Stimulated activated CD8-positive, alpha-beta memory T cell treated with anti-CD3 and anti-CD28 coated beads, Interleukin-4, amount 100 ng/mL, for 48 hours (primary cell): ENCODE measurements around the gene ACAD9.
"Not testable (repeated sequence)": the region's sequence is repeated elsewhere in the genome, so short reads cannot be mapped to it uniquely, and the experiment has no call there.

Source experiments
- DNase-seq: peaks from one replicate; pipeline ENCODE4 v3.0.0-alpha.2; 2020

ACAD9 gene

DNA sequence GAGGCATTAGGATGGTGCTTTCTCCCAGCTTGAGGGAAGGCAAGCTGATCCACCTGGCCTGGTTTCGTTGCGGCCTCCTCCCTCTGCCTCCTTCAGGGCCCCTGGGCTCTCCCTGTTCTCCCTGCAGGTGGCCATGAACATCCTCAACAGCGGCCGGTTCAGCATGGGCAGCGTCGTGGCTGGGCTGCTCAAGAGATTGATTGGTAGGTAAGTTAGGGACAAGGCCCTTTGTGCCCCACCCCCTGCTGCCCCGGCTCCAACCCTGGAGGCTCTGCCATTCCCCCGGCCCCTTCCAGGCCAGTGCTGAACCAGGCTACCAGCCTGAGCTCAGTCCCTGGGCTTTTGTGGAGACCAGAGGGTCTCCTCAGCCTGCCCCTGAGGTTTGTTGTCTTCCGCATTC, 23.0 kb downstream of the ACAD9 start:
- DNase-seq: no peak

DNA sequence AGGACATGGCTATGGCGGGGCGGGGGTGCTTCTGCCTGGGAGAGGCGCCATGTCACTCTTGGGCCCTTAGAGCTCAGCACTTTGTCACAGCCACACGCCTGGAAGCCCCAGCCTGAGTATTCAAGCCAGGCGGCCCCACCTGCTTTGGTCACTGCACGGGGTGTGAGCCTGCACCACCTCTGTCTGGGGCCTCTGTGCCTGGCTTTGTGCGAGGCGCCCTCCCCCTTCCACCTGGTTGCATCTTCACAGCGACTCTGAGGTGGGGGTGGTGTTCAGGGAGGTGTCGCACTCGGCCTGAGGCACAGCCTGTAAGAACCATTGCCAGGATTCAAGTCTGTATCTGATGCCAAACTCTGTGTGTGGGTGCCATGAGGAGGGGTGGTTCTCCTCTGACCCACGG, 24.1 kb downstream of the ACAD9 start:
- DNase-seq: no peak

DNA sequence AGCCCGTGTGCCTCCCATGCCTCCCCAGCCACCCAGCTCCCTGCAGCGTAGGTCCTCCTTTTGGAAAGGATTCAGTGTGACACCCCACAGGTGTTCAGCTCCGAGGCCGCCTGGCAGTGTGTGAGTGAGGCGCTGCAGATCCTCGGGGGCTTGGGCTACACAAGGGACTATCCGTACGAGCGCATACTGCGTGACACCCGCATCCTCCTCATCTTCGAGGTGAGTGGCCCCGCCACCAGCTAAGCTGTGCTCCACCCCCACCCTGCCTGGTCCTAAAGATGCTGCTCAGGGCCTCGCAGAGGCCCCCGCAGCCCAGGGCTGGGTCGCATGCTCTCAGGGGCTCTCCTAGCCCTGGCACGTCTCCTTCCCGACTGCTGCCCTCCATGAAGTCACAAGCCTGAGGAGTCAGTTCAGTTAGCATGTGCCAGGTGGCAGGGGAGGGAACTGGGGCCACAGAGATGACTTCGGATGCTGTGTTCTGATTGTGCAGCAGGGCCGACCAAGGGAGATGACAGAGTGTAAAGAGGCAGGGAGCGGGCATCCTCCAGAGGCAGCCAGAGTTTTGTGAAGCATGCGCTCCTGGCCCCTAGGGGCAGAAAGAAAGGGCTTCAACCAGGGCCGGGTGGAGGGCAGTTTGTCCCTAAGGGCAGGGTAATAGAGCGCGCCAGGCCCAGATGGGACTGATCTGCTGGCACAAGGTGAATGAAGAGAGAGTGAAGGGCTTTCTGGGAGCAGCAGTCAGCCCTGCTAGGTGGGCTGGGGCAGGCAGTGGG, 26.8 kb downstream of the ACAD9 start:
- DNase-seq: no peak

DNA sequence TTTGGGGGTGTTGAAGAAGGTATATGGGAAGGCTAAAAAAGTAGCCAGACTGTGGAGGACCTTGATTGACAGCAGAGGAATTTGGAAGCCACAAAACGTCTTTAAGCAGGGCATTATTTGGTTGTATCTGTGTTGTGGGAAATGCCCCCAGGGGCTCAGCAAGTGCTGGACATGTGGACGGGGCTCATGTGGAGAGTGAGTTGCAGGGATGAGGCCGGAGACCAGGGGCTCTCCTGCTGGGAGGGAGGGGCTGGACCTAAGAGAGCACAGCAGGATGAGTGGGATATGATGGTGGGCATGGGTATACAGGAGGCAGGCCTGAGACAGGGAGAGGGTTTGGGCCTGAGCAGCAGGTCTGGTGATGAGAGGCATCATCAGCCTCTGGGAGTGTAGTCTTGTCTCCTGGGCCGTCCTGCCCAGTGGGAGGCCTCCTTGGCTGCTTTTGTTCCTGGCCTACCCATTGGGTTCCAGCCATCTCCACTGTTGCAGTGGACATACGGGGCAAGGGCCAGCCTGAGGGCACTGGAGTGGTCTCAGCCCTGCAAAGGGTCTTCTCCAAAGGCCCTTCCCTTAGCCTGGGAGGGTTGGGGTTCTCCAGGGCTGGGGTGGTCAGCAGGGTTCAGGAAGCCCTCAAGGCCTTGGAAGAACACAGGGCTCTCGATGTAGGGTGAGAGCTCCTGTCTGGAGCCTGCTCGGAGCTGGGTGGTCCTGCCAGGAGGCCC, 27.5 kb downstream of the ACAD9 start:
- no peak for DNase-seq

DNA sequence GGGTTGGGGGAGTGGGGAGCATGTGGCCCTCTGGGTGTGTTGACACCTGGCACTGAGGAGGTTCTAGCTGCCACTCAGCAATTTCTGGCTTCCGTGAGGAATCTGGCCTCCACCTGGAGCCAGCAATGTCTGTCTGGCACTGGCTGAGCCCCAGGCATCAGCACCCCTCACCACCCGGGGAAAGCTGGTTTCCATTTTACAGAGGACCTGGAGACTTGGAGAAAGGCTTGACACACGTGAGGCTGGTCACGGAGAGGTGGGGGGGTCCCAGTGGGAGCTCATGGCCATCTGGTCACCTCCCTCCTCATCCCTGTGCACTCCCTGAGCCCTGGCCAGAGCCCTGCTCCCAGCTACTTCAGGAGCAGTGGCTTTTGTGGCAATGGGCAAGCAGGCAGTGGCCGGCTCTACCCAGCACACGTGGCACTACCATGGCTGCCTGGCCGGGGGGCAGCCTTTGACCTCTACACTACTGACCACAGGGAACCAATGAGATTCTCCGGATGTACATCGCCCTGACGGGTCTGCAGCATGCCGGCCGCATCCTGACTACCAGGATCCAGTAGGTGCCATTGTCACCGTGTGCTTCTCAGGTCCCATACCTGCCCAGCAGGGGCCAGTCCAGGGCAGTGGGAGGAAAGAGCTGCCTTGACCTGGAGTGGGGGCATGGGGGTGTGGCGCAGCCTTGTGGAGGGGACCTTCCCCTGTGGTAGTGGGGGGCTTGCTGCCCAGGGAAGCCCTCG, 28.5 kb downstream of the ACAD9 start:
- DNase-seq: no peak

DNA sequence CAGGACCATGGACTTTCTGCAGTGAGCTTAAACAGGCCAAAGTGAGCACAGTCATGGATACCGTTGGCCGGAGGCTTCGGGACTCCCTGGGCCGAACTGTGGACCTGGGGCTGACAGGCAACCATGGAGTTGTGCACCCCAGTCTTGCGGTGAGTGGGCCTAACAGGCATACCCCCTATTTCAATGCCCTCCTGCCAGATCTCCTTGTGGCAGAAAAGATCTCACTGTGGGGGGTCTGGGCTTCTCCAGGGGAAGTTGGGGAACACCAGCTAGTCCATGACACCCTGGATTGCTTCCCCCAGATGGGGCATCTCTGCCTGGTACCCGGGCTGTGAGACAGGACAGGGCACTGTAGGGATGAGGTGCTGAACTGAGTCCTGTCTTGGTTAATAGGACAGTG, 29.5 kb downstream of the ACAD9 start:
- DNase-seq: no peak

DNA sequence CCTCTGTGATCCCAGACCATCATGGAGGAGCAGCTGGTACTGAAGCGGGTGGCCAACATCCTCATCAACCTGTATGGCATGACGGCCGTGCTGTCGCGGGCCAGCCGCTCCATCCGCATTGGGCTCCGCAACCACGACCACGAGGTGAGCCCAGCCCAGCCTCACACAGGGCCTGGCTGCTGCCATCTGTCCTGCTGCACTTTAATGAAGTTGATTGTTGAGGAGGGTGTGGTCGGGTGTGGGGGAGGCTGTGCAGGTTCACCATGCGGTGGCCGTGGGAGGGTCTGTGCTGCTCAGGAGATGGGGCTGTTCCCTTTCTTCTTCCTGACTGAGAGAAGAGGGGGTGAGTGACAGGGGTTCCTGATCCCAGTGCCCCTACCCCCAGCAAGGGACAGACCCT, 30.6 kb downstream of the ACAD9 start:
- no peak for DNase-seq

DNA sequence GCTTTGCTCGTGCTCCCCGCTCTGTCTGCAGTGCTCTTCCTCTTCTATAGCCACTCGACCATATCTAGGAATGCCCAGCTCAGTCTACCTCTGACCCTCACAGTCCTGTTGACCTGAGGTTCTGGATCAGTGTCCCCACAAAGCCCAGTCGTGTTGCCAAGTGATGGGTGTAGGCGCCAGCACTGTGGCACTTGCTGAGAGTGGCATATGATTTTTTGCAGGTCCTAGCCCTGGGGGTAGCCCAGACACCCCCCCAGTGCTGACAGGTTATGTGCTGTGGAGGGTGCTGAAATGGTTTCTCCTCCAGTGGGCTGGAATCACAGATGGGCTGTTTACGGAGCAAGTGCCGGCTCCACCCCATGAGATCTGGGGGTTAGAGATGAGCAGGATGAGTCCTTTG, 32.5 kb downstream of the ACAD9 start:
- DNase-seq: no peak

DNA sequence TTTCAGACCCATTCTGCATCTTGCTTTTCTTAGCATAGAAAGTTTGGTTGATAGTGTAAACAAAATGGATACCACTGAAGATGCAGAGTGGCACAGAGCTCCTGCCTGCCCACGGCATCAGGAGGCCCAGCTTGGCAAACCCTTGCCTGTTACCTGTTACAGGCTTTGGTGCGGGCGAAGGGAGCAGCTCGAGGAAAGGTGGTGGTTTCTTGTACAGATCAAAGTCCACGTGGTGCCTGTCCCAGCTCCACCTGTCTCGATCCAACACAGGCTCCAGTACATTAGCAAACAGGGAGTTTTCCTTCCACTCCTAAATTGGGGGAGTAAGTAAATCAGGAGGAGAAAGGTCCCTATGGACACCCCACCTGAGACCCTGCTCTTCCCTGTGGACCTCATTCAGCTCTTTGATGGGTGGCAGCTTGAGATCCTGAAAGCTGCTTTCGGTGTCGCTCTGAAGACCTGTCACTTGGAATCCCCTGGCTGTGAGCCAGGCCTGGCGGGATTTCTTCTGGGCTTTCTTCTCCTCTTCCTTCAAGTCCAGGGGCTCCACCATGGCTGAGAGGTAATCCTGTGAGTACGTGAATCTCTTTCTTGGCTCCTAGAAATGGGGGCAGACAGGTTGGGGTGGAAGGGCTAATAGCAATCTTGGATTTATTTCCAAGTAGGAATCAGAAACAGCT, 35.7 kb downstream of the ACAD9 start:
- DNase-seq: no peak

DNA sequence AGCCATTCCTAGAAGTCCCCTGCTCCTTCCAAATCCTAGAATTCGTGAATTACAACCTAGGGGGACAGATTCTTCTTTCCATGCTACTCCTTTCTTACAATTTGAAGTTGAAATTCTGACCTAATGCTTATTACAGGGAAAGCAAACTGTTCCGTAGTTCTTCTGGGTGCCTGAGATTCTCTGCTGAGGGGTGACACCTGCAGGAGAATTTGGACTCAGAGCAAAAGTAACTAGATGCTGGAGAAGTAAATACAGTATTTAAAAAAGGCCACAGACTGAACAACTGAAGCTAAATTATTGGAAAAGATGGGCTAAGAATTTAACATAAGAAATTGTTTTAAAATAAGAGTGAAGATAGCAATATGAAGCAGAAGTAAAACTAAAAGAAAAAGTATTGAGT, 37.9 kb downstream of the ACAD9 start:
- no peak for DNase-seq

DNA sequence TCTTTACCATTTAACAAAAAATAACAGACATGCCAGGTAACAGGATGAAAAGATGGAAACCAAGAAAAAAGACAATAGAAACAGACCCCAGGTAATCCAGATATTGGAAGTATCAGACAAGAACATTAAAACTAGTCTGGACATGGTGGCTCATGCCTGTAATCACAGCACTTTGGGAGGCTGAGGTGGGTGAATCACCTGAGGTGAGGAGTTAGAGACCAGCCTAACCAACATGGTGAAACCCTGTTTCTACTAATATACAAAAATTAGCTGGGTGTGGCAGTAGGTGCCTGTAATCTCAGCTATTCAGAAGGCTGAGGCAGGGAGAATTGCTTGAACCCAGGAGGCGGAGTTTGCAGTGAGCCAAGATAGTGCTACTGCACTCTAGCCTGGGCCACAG, 40.6 kb downstream of the ACAD9 start:
- no peak for DNase-seq

DNA sequence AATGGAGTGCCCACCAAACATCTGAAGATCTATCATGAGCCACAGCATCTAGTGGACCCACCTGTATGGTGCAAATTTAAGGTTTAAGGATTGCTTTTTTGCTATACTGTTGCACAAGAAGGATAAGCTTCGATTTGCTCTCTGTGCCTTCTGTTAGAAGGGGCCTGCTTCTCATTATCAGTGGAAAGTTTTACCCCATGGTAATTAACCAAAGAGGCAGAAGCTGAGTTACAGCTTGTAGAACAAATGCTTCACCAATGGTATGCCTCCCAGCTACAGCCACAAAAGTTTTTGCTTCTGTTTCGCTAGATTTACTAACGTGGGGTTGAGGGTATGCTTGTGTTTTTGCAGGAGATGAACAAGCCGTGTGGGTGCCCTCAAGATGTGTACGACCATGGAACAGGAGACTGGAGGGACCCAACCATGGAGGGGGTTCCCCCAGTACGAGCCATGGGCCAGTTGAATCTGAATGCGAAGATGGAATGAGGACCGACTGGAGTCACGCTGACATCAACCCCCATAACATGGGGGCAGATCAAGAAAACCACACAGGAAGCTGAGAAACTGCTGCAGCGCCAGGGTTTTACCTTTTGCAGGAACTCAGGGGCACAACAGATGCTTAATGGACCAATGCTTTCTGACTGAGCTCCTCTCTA, 43.5 kb downstream of the ACAD9 start:
- DNase-seq: peak; percentile 66

DNA sequence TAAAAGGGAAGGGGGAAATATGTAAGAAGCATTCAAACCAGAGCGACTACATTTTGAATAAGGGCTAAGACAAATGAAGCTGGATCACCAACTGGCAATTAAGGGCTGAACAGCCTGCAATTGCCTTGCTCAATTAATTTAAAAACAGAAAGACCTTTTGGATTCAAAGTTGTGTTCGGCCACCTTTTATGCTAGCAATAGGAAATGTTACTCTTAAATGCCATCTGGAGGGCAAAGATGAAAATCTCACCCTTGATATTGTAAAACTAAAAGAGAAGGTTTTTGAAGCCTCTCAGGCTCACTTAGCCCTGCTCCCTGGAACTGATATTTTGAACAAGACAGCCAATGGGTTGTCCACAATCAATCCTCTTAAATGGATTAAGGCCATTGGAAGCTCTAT, 44.2 kb downstream of the ACAD9 start:
- DNase-seq: no peak

DNA sequence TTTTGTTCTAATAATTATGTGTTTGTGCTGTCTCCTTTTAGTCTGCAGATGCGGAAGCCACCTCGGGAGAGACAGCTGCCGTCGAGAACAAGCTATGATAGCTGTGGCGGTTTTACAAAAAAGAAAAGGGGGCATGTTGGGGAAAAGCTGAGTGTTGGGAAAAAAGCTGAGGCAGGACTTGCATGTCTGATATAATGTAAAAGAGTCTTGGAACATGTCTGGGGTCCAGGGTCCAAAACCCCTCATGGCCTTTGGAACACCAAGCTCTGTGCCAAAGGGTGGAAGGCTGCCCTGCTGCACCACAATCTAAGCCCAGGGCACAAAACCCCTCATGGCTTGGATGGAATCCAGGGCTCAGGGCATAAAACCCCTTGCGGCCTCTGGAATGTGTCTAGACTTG, 44.6 kb downstream of the ACAD9 start:
- not testable (repeated sequence) for DNase-seq

DNA sequence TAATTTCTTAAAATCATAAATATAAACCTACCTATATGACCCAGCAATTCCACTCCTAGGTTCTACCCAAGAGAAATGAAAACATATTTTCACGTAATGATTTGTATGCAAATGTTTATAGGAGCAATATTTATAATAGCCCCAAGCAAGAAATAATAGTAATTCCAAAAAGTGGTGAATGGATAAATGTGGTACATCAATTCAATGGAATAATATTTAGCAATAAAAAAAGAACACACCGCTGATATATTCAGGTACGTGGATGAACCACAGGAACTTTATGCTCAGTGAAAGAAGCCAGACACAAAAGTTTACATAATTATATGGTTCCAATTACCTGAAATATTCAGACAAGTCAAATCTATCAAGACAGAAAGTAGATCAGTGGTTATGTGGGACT, 49.9 kb downstream of the ACAD9 start:
- DNase-seq: no peak

DNA sequence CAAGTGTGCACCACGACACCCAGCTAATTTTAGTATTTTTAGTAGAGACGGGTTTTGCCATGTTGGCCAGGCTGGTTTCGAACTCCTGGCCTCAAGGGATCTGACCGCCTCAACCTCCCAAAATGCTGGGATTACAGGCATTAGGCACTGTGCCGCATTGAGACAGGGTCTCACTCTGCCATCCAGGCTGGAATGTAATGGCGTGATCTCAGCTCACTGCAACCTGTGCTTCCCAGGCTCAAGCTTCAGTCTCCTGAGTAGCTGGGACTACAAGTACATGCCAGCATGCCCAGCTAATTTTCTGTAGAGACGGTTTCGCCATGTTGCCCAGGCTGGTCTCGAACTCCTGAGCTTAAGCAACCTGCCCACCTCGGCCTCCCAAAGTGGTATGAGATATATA, 51.6 kb downstream of the ACAD9 start:
- DNase-seq: no peak

DNA sequence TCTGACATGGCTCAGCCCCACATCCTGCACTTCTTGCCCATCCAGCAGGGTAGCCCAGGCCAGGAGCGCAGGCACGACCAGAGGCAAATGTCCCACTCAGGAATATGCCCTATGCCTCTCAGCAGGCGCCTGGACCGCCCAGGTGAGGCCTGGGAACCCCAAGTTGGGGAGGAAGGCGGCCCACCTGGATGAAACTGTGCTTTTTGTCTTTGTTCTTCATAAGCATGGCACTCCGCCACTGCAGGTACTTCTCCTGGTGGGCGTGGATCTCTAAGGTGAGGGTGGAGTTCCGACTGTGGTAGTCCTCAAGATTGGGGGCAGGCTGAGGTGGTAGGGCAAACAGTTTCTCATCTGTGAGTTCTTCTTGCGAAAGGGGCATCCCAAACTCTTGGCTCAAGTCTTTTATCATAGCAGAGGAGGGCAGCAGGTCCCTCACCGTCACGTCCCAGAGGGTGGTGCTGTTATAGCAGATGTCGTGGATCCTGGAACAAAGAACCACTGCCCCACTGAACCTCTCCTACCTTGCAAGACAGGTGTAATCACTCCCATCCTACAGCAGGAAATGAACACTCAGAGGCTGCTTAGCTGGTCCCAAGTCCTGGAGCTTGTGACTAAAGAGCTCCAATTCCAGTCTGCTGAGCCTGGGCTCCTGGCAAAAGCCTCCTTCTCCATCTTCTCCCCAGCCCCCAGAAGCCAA, 53.2 kb downstream of the ACAD9 start:
- DNase-seq: peak; percentile 17

DNA sequence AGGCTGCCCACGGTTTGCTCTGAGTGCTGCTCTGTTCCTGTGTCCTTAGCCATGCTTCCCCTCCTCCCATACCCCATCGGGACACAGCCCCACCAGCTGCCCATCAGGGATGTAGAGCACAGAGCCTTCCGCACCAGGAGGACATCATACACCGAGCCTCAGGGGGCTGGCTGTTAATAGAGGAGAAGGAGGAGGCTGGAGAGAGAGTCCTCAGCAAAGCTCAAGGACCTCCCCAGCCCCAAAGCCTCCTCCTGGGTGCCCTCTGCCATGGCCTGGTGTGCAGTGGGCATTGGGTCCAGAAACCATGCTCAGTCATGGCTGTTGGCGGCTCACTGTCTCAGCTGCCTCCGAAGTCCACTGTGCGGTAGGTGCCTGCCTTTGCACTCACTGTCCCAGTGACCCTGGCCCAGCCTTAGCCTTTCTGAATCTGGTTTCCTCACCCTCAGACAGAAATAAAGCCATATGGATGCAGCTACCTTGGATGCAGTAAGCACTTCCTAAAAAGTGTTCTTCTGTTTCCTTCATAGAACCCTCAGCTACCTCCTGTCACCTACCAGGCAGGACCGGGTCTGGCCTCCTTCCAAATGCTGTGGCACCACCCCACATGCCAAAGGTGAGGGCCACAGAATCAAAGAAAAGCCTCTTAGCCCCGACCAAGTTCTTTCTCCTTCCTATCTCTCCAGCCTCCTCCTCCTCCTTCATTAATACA, 53.9 kb downstream of the ACAD9 start:
- peak; percentile 6 for DNase-seq

DNA sequence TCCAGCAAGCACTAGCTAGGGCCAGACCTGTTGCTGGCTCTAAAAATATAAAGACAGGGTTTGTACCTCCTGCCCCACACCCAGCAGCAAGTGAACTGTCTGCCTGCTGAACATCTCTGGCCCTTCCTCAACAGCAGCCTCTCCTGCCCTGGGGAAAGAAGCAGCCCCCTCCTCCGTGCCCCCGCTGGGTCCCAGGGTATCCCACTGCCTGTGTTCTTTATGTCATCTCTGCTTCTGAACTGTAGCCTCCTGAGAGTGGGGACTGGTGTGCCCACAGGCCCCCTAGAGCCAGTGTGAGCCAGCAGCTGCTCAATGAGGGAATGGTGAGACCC, 54.5 kb downstream of the ACAD9 start:
- DNase-seq: no peak

DNA sequence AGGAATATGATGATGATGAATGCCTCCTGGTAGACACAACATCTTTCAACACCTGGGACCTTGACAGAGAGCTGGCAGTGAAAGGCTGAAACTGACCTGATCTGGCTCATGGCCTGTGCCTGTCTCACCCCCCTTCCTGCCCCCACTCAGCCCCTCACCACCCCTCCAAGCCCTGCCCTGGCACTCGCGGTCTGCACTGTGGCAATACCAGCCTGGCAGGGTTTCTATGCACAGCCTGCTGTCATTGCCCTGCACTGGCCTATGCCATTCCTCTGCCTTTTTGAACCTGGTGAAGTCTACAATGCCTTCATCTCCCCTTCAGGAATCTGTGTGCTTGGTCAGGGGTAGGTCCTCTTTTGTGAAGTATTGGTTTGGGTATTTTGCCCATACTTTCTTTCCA, 56.5 kb downstream of the ACAD9 start:
- no peak for DNase-seq

DNA sequence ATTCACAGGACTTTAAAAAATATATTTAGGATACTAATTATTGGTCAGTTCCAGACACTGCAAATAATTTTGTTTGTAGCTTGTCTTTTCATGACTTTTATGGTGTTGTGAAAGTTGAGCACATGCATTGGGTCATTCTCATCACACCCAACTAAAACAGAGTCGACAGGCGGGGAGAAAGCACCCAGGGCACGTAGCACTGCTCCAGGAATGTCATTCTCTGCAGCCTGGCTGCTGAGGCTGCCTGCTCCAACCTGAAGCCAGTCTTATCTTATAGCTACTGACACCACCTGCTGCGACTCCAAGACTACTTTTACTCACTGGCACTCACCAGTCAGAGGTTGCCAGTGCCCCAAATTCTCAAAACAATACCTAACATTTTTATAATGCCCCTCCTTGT, 56.9 kb downstream of the ACAD9 start:
- DNase-seq: no peak

DNA sequence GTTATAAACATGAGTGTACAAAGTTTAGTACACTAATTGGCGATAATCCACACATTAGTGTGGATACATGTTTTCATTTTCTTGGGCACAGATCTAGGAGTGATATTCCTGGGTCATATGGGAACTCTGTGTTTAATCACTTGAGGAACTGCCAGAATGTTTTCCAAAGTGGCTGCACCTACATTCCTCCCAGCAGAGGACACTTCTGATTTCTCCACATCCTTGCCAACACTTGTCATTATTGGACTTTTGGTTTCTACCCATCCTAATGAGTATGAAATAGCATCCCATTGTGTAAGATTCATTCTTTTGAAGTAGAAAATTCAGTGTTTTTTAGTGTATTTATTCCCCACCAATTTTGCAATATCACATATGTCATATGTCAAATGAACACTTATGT, 60.8 kb downstream of the ACAD9 start:
- DNase-seq: no peak
